Progenitor cell of endocrine pancreas (in vitro differentiated cells): Measurements from ENCODE around the gene USP54. TPM values are rescaled to one million over a fixed set of nuclear protein-coding genes. Genes with fewer than 3 reads are reported as not detected.
"Not testable (repeated sequence)": the region's sequence is repeated elsewhere in the genome, so short reads cannot be mapped to it uniquely, and the experiment has no call there.

ENCODE experiments used
- DNase-seq: peaks from one replicate; pipeline ENCODE4 v3.0.0; 2021; ENCODE audit warnings: low spot score; ENCODE audit not compliant: unreplicated experiment
- H3K27ac Mint-ChIP-seq: 2 replicates; pipeline ENCODE4 v1.8.0; 2021; ENCODE audit warnings: mild to moderate bottlenecking, moderate library complexity, mixed read lengths
- H3K27me3 Mint-ChIP-seq: 2 replicates; pipeline ENCODE4 v1.8.0; 2021; ENCODE audit warnings: mixed read lengths
- H3K36me3 Mint-ChIP-seq: 2 replicates; pipeline ENCODE4 v1.8.0; 2022; ENCODE audit warnings: mixed read lengths; ENCODE audit not compliant: insufficient read depth
- H3K4me1 Mint-ChIP-seq: 2 replicates; pipeline ENCODE4 v1.8.0; 2021; ENCODE audit warnings: low read depth, mixed read lengths
- H3K4me3 Mint-ChIP-seq: 2 replicates; pipeline ENCODE4 v1.8.0; 2021; ENCODE audit warnings: low read depth, mild to moderate bottlenecking, moderate library complexity, mixed read lengths
- H3K9me3 Mint-ChIP-seq: 2 replicates; pipeline ENCODE4 v1.8.0; 2021; ENCODE audit warnings: low read depth, mixed read lengths
- total RNA-seq: library from RNA; stranded (reverse); gene quantifications from 2 replicates; pipeline ENCODE4 v1.2.1, GENCODE V29; 2021
- TF ChIP-seq, protein P1 (sequence below): fragments of 200-600 bp; sonication (generic); IDR thresholded peaks from one replicate; pipeline ENCODE4 v1.5.0; 2021; ENCODE audit warnings: antibody characterized with exemption, mild to moderate bottlenecking; ENCODE audit not compliant: unreplicated experiment

USP54 gene
- total RNA-seq, 1 donor from 2014 or later, result 83.8 TPM

DNA sequence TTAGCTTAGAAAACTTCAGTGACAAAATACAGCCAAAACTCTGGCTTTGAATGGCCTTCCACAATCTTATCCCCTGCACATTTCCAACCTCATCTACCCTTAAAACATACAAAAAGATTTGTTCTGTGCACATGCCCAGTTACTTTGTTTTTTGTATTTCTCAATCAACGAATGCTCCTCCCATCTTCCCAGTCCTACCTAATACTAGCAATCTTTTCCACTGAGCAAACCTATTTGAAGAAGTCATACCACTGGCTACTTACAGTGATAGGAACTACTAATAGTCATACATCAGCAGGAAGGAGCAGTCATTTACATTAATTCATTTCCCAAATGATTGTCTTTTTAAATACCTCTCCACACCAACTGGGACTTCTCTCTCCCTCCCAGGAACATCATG lies 2.5 kb downstream of the USP54 start:
- peaks cover 3% of the 10 kb centered on the region for H3K9me3 Mint-ChIP-seq
- H3K4me1 Mint-ChIP-seq, result peaks cover 60% of the 10 kb centered on the region
- H3K4me3 Mint-ChIP-seq, result peak overlapping the region; percentile 17
- H3K36me3 Mint-ChIP-seq, result peaks cover 8% of the 10 kb centered on the region
- no peaks in the 10 kb centered on the region for H3K27me3 Mint-ChIP-seq
- peak overlapping the region; percentile 77 for H3K27ac Mint-ChIP-seq
- DNase-seq, result no peak
- TF ChIP-seq, protein P1, sequence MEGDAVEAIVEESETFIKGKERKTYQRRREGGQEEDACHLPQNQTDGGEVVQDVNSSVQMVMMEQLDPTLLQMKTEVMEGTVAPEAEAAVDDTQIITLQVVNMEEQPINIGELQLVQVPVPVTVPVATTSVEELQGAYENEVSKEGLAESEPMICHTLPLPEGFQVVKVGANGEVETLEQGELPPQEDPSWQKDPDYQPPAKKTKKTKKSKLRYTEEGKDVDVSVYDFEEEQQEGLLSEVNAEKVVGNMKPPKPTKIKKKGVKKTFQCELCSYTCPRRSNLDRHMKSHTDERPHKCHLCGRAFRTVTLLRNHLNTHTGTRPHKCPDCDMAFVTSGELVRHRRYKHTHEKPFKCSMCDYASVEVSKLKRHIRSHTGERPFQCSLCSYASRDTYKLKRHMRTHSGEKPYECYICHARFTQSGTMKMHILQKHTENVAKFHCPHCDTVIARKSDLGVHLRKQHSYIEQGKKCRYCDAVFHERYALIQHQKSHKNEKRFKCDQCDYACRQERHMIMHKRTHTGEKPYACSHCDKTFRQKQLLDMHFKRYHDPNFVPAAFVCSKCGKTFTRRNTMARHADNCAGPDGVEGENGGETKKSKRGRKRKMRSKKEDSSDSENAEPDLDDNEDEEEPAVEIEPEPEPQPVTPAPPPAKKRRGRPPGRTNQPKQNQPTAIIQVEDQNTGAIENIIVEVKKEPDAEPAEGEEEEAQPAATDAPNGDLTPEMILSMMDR, result no peak

DNA sequence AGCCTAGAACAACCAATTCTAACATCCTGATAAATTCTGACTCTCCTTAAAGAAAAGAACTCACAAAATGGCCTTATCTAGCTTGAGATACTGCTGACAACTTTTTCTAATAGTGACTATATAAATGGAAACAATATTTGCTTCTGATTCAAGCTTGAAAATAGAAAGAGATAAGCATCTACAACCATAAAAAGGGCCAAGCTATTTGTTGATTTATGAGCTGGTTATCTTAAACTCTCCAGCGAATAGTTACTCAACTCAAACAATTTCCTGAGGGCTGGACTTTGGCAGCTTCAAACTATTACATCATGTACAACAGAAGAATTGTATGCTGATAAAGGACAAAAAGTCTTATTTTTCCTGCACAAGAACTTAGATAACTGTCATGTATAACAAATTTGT lies 4.6 kb downstream of the USP54 start:
- H3K27me3 Mint-ChIP-seq, result no peaks in the 10 kb centered on the region
- H3K4me1 Mint-ChIP-seq, result peaks cover 55% of the 10 kb centered on the region
- H3K36me3 Mint-ChIP-seq, result peaks cover 13% of the 10 kb centered on the region
- no peak for DNase-seq
- no peak overlapping the region for H3K4me3 Mint-ChIP-seq
- H3K9me3 Mint-ChIP-seq, result peaks cover 7% of the 10 kb centered on the region
- TF ChIP-seq, protein P1, result no peak
- H3K27ac Mint-ChIP-seq, result peak overlapping the region; percentile 87

DNA sequence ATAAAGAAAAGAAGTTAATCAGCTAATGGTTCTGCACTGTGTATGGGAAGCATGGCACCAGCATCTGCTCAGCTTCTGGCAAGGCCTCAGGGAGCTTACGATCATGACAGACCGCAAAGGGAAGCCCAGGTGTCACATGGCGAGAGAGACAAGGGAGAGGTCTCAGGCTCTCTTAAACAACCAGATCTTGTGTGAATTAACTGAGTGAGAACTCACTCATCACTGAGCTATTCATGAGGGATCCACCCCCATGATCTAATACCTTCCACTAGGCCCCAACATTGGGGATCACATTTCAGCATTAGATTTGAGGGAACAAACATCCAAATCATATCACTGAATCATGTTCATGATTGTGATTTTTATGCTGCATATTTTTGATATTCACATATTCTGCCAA lies 5.8 kb downstream of the USP54 start:
- Mint-ChIP-seq H3K36me3 (peaks cover 13% of the 10 kb centered on the region), H3K27ac (peak overlapping the region; percentile 43), H3K9me3 (peaks cover 7% of the 10 kb centered on the region), H3K4me1 (peaks cover 48% of the 10 kb centered on the region), H3K27me3 (no peaks in the 10 kb centered on the region), H3K4me3 (no peak overlapping the region)
- TF ChIP-seq, protein P1, result no peak
- no peak for DNase-seq

DNA sequence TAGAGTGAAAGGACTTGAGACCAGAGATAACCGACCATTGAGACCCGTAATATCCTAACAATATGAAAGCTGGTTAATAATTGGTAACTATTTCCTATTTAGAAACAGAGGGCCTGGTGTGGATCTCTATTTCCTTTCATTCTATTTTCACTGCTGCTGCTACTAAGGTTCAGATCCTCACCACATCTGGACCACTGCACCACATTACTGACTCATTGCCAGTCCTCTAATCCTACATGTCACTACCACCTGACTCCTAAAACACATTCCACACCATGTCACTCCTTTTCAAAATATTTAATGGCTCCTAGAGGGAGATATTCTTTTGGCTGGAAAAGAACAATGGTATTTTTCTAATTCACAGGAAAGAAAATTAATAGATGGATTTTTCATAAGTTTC lies 6.4 kb downstream of the USP54 start:
- TF ChIP-seq, protein P1, result no peak
- no peak overlapping the region for H3K27ac Mint-ChIP-seq
- peaks cover 13% of the 10 kb centered on the region for H3K36me3 Mint-ChIP-seq
- H3K9me3 Mint-ChIP-seq, result peaks cover 7% of the 10 kb centered on the region
- no peaks in the 10 kb centered on the region for H3K27me3 Mint-ChIP-seq
- no peak for DNase-seq
- no peak overlapping the region for H3K4me3 Mint-ChIP-seq
- peaks cover 43% of the 10 kb centered on the region for H3K4me1 Mint-ChIP-seq

DNA sequence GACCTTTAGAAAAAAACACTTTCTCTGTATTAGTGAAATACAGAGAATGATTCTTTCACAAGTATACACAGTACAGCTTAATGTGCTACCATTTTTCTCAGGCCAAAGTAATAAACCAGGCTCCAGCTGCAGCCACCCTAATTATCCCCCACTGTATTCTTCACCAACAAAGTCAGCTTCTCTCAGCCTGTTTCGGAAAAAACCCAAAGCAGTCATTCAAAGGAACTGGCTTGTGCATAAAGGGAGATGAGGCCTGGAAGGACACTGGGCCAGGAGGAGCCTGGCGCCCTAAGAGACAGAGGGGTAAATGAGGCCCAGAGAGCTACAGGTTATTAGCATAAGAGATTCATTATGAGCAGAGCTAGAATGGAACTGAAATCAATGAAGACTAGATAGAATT lies 9.2 kb downstream of the USP54 start:
- H3K9me3 Mint-ChIP-seq, result peaks cover 7% of the 10 kb centered on the region
- H3K4me1 Mint-ChIP-seq, result peaks cover 26% of the 10 kb centered on the region
- no peaks in the 10 kb centered on the region for H3K27me3 Mint-ChIP-seq
- peaks cover 13% of the 10 kb centered on the region for H3K36me3 Mint-ChIP-seq
- peak overlapping the region; percentile 33 for H3K27ac Mint-ChIP-seq
- no peak overlapping the region for H3K4me3 Mint-ChIP-seq
- TF ChIP-seq, protein P1, result no peak
- no peak for DNase-seq

DNA sequence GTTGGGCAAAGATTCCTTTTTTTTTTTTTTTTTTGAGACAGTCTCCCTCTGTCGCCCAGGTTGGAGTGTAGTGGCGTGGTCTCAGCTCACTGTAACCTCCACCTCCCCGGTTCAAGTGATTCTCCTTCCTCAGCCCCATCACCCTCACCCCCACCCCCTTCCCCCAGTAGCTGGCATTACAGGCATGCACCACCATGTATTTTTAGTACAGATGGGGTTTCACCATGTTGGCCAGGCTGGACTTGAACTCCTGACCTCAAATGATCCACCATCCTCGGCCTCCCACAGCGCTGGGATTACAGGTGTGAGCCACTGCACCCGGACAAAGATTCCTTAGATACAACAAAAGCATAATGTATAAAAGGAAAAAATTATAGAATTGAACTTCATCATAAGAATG lies 12.2 kb downstream of the USP54 start:
- H3K9me3 Mint-ChIP-seq, H3K27ac Mint-ChIP-seq, H3K27me3 Mint-ChIP-seq, H3K4me3 Mint-ChIP-seq, DNase-seq, H3K36me3 Mint-ChIP-seq: not testable (repeated sequence)
- peaks cover 18% of the 10 kb centered on the region for H3K4me1 Mint-ChIP-seq
